ENCODE results near the gene OR2AT4. TPM values are rescaled to one million over a fixed set of nuclear protein-coding genes. Genes with fewer than 3 reads are reported as not detected.

The OR2AT4 gene
- total and polyA plus RNA-seq, 2 of the 4 experiments (the other 2 are of a cell fraction), result not detected

GRCh38 chr11:75035256-75035655, 61.4 kb downstream of the OR2AT4 start:
- H3K9ac ChIP-seq (ENCODE audit: low read depth, low read length), result no peak overlapping the region
- TF ChIP-seq RAD21 (IDR thresholded peaks at IDR 0.05; ENCODE audit: low read length) (no peak), BHLHE40 (IDR thresholded peaks at IDR 0.05; ENCODE audit: low read depth, low read length) (no peak), RCOR1 (IDR thresholded peaks at IDR 0.05; ENCODE audit: insufficient replicate concordance, low read length) (no peak), SMC3 (IDR thresholded peaks at IDR 0.05; ENCODE audit: low read depth, low read length) (no peak), FOS (IDR thresholded peaks at IDR 0.05; ENCODE audit: low read depth, low read length) (no peak)
- H2BK15ac ChIP-seq (ENCODE audit: low read depth, low read length), result no peak overlapping the region
- ChIA-PET POLR2A (ENCODE audit: unreplicated experiment) (no interaction called here), CTCF (interaction anchor here (0.5 to 1.3 kb wide), 2 partner anchors 8 to 13 kb away, joined by 3 read pairs; no protein-coding TSS in a partner anchor)
- H3K9me3 ChIP-seq (ENCODE audit: control insufficient read depth, insufficient read depth, low read length), result no peaks in the 10 kb centered on the region
- no peak for DNase-seq
- no peak overlapping the region for H4K91ac ChIP-seq (ENCODE audit: insufficient read depth, low read depth, low read length)
- H3K18ac ChIP-seq (ENCODE audit: low read depth, low read length), result no peak overlapping the region
- H3K4me2 ChIP-seq (ENCODE audit: low read depth, low read length), result no peak overlapping the region
- no peak overlapping the region for H3K23ac ChIP-seq (ENCODE audit: low read depth, low read length)
- no peaks in the 10 kb centered on the region for H4K20me1 ChIP-seq (ENCODE audit: insufficient read depth, low read length)
- BruUV-seq (replicated peaks), result no TSS peak
- H2BK120ac ChIP-seq (ENCODE audit: low read depth, low read length), result no peak overlapping the region
- H3K14ac ChIP-seq (replicated peaks; ENCODE audit: low read depth, low read length), result no peak overlapping the region
- H3K4me3 ChIP-seq (ENCODE audit: insufficient read depth, low read depth, low read length), result no peak overlapping the region
- H2BK5ac ChIP-seq (ENCODE audit: low read depth, low read length, poor library complexity, severe bottlenecking), result no peak overlapping the region
- no peaks in the 10 kb centered on the region for H3K79me1 ChIP-seq (ENCODE audit: low read depth in 1 of 2, low read length in 2 of 2)
- H3K4ac ChIP-seq (ENCODE audit: low read depth, low read length), result no peak overlapping the region
- in situ Hi-C loops (cut with MboI; ENCODE audit: low sequenced_read_pairs), result no loop called here
- no peak overlapping the region for H3K27ac ChIP-seq (ENCODE audit: insufficient read depth, low read length)
- WGBS, 2 experiments (ENCODE audit: extremely low coverage in 2 of 2, insufficient read length in 1 of 2), result 100% methylated on average over 2 of the region's 5 CpGs; no CpG with 5 or more reads in 1 of the 2 experiments
- no peaks in the 10 kb centered on the region for H3K36me3 ChIP-seq (ENCODE audit: control insufficient read depth, insufficient read depth, low read length)
- no peak overlapping the region for H2AK5ac ChIP-seq (ENCODE audit: low read depth, low read length)
- no peak overlapping the region for H3K56ac ChIP-seq (ENCODE audit: extremely low read depth, insufficient read depth, low read length)
- H3K4me1 ChIP-seq (ENCODE audit: control insufficient read depth, insufficient read depth, low read length), result peaks cover 13% of the 10 kb centered on the region
- no peak overlapping the region for H4K8ac ChIP-seq (ENCODE audit: low read depth in 2 of 2, low read length in 2 of 2)
- no peak overlapping the region for H4K5ac ChIP-seq (ENCODE audit: low read depth, low read length)
- dilution Hi-C loops (cut with HindIII; ENCODE audit: low sequenced_read_pairs, unreplicated experiment), result no loop called here
- H2AFZ ChIP-seq (replicated peaks; ENCODE audit: low read length, poor library complexity), result no peak overlapping the region
- ATAC-seq (ENCODE audit: low read depth), result no peak
- H2BK20ac ChIP-seq (ENCODE audit: low read depth, low read length), result no peak overlapping the region
- intact Hi-C loops (cut with micrococcal nuclease), result no loop called here
- no peaks in the 10 kb centered on the region; the same call in 1 of the 2 replicates for H3K27me3 ChIP-seq (ENCODE audit: control insufficient read depth, insufficient read depth, low read length)
- H2AK9ac ChIP-seq (replicated peaks; ENCODE audit: low read depth, low read length, poor library complexity), result no peak overlapping the region
- peaks cover 11% of the 10 kb centered on the region for H3K9me1 ChIP-seq (ENCODE audit: insufficient read depth, low read length)

Data from IMR-90 (cell line).